ENCODE results near the gene LST1. TPM values are rescaled to one million over a fixed set of nuclear protein-coding genes. Genes with fewer than 3 reads are reported as not detected.

LST1 gene
- total and polyA plus RNA-seq, 2 of the 4 experiments (the other 2 are of a cell fraction) = not detected

GRCh38 chr6:31579546-31580437 is 6.3 kb upstream of the LST1 start:
- H4K5ac ChIP-seq (ENCODE audit: low read depth, low read length) = no peak overlapping the region
- H2AFZ ChIP-seq (replicated peaks; ENCODE audit: low read length, poor library complexity) = peak overlapping the region; percentile 95
- no peaks in the 10 kb centered on the region for H3K79me1 ChIP-seq (ENCODE audit: low read depth in 1 of 2, low read length in 2 of 2)
- DNase-seq (no peak), ATAC-seq (ENCODE audit: low read depth) (no peak)
- H2AK5ac ChIP-seq (ENCODE audit: low read depth, low read length) = no peak overlapping the region
- no peak overlapping the region for H3K27ac ChIP-seq (ENCODE audit: insufficient read depth, low read length)
- no peak overlapping the region for H3K9ac ChIP-seq (ENCODE audit: low read depth, low read length)
- H4K91ac ChIP-seq (ENCODE audit: insufficient read depth, low read depth, low read length) = no peak overlapping the region
- H2BK20ac ChIP-seq (ENCODE audit: low read depth, low read length) = no peak overlapping the region
- no peak overlapping the region for H2AK9ac ChIP-seq (replicated peaks; ENCODE audit: low read depth, low read length, poor library complexity)
- in situ Hi-C loops (cut with MboI; ENCODE audit: low sequenced_read_pairs) (no loop called here), intact Hi-C loops (cut with micrococcal nuclease) (loop anchor here (2.0 to 5.0 kb wide), 2 partner anchors 19 to 32 kb away; partner anchors contain the start of genes ATP6V1G2 and NFKBIL1), dilution Hi-C loops (cut with HindIII; ENCODE audit: low sequenced_read_pairs, unreplicated experiment) (no loop called here)
- no peaks in the 10 kb centered on the region; the same call in 1 of the 2 replicates for H3K9me1 ChIP-seq (ENCODE audit: insufficient read depth, low read length)
- no peak overlapping the region for H3K14ac ChIP-seq (replicated peaks; ENCODE audit: low read depth, low read length)
- H3K18ac ChIP-seq (ENCODE audit: low read depth, low read length) = no peak overlapping the region
- H2BK5ac ChIP-seq (ENCODE audit: low read depth, low read length, poor library complexity, severe bottlenecking) = no peak overlapping the region
- peaks cover 19% of the 10 kb centered on the region for H3K27me3 ChIP-seq (ENCODE audit: control insufficient read depth, insufficient read depth, low read length)
- H4K20me1 ChIP-seq (ENCODE audit: insufficient read depth, low read length) = no peaks in the 10 kb centered on the region
- no CpG with 5 or more reads among the region's 8 CpGs for WGBS, 2 experiments (ENCODE audit: extremely low coverage in 2 of 2, insufficient read length in 1 of 2)
- no peak overlapping the region for H3K56ac ChIP-seq (ENCODE audit: extremely low read depth, insufficient read depth, low read length)
- peak overlapping the region in 1 of 2 experiments; percentile 51; a peak in 1 of 4 replicates for H4K8ac ChIP-seq (ENCODE audit: low read depth in 2 of 2, low read length in 2 of 2)
- CTCF ChIA-PET = interaction anchor here (0.7 to 1.4 kb wide), 5 partner anchors 8 to 30 kb away, joined by 3 to 6 read pairs (median 4); no protein-coding TSS in a partner anchor
- POLR2A ChIA-PET (ENCODE audit: unreplicated experiment) = no interaction called here
- no TSS peak for BruUV-seq (replicated peaks)
- H3K9me3 ChIP-seq (ENCODE audit: control insufficient read depth, insufficient read depth, low read length) = no peaks in the 10 kb centered on the region
- H2BK120ac ChIP-seq (ENCODE audit: low read depth, low read length) = no peak overlapping the region
- H3K4me3 ChIP-seq (ENCODE audit: insufficient read depth, low read depth, low read length) = no peak overlapping the region
- H3K4ac ChIP-seq (ENCODE audit: low read depth, low read length) = no peak overlapping the region
- peaks cover 4% of the 10 kb centered on the region; the same call in 1 of the 2 replicates for H3K4me1 ChIP-seq (ENCODE audit: control insufficient read depth, insufficient read depth, low read length)
- H3K4me2 ChIP-seq (ENCODE audit: low read depth, low read length) = no peak overlapping the region
- TF ChIP-seq CEBPB (IDR thresholded peaks at IDR 0.05; ENCODE audit: low read depth, low read length) = no peak
- TF ChIP-seq, protein P1, sequence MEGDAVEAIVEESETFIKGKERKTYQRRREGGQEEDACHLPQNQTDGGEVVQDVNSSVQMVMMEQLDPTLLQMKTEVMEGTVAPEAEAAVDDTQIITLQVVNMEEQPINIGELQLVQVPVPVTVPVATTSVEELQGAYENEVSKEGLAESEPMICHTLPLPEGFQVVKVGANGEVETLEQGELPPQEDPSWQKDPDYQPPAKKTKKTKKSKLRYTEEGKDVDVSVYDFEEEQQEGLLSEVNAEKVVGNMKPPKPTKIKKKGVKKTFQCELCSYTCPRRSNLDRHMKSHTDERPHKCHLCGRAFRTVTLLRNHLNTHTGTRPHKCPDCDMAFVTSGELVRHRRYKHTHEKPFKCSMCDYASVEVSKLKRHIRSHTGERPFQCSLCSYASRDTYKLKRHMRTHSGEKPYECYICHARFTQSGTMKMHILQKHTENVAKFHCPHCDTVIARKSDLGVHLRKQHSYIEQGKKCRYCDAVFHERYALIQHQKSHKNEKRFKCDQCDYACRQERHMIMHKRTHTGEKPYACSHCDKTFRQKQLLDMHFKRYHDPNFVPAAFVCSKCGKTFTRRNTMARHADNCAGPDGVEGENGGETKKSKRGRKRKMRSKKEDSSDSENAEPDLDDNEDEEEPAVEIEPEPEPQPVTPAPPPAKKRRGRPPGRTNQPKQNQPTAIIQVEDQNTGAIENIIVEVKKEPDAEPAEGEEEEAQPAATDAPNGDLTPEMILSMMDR (conservative IDR thresholded peaks at IDR 0.05; ENCODE audit: low read depth, low read length) = no peak
- no peak for TF ChIP-seq SMC3 (IDR thresholded peaks at IDR 0.05; ENCODE audit: low read depth, low read length)
- TF ChIP-seq POLR2A (IDR thresholded peaks at IDR 0.05; ENCODE audit: low read depth, low read length) = no peak
- TF ChIP-seq NFE2L2 (IDR thresholded peaks at IDR 0.05; ENCODE audit: low read depth, low read length) = no peak
- TF ChIP-seq CHD1 (IDR thresholded peaks at IDR 0.05; ENCODE audit: low read depth, low read length) = no peak
- TF ChIP-seq RAD21 (IDR thresholded peaks at IDR 0.05; ENCODE audit: low read length) = no peak
- TF ChIP-seq MAFK (IDR thresholded peaks at IDR 0.05; ENCODE audit: low read depth, low read length) = no peak
- H2BK15ac ChIP-seq (ENCODE audit: low read depth, low read length) = no peak overlapping the region
- no peaks in the 10 kb centered on the region for H3K36me3 ChIP-seq (ENCODE audit: control insufficient read depth, insufficient read depth, low read length)
- H3K23ac ChIP-seq (ENCODE audit: low read depth, low read length) = no peak overlapping the region
